Tibial nerve (tissue), 4 donors: ENCODE data around the gene TNFRSF13B. TPM values are rescaled to one million over a fixed set of nuclear protein-coding genes. Genes with fewer than 3 reads are reported as not detected.
A peak's percentile ranks its signal among the peaks of the same experiment; 100 is the strongest.
"Not testable (repeated sequence)": the region's sequence is repeated elsewhere in the genome, so short reads cannot be mapped to it uniquely, and the experiment has no call there.

ENCODE experiments used
- DNase-seq, 2 donors: peaks; one replicate each; pipeline ENCODE4 v3.0.0-alpha.2; 2019; ENCODE audit warnings: low spot score in 2 of 2
- H3K27ac ChIP-seq, 4 donors: fragments of 200-600 bp; sonication (generic) in 3 of 4; one replicate each; pipeline ENCODE4 v1.5.1; 2017 to 2019; ENCODE audit warnings: mild to moderate bottlenecking in 1 of 4
- H3K27me3 ChIP-seq, 2 donors: fragments of 200-600 bp; sonication (generic) in 1 of 2; one replicate each; pipeline versions ENCODE4 v1.5.1 to v1.6.0; 2017 to 2019
- H3K36me3 ChIP-seq, 3 donors: fragments of 200-600 bp; sonication (generic); one replicate each; pipeline ENCODE4 v1.5.1; 2018 to 2019
- H3K4me1 ChIP-seq, 4 donors: fragments of 200-600 bp; sonication (generic) in 3 of 4; one replicate each; pipeline ENCODE4 v1.5.1; 2017 to 2019
- H3K4me3 ChIP-seq, 4 donors: fragments of 200-600 bp; sonication (generic) in 3 of 4; one replicate each; pipeline ENCODE4 v1.5.1; 2017 to 2019; ENCODE audit warnings: mild to moderate bottlenecking in 1 of 4, moderate library complexity in 1 of 4
- H3K9me3 ChIP-seq, 4 donors: fragments of 200-600 bp; sonication (generic) in 3 of 4; one replicate each; pipeline ENCODE4 v1.5.1; 2017 to 2019
- EP300 ChIP-seq, 2 donors: sonication (generic); formaldehyde crosslinking; IDR thresholded peaks; one replicate each; pipeline ENCODE4 v1.6.1; 2017; ENCODE audit warnings: antibody characterized with exemption in 2 of 2, mild to moderate bottlenecking in 1 of 2
- POLR2A ChIP-seq, 2 donors: fragments of 450-650 bp; IDR thresholded peaks; one replicate each; pipeline ENCODE4 v1.6.1; 2017; ENCODE audit warnings: antibody characterized with exemption in 2 of 2, mild to moderate bottlenecking in 2 of 2, moderate library complexity in 2 of 2
- WGBS, 2 donors: methylation state at CpG; one replicate each; pipeline ENCODE4 v1.1.5; 2018; 5-methylcytosine and 5-hydroxymethylcytosine counted together
- total RNA-seq, 4 donors: library from RNA; depleted of rRNA; stranded (reverse); fragments of >200 nt; gene quantifications; one replicate each; pipeline ENCODE4 v1.1.0, GENCODE V29; 2016
- TF ChIP-seq, protein P1 (sequence below), 5 experiments: fragments of 200-600 bp in 3 of 5; fragments of 450-650 bp in 2 of 5; sonication (generic) in 3 of 5; IDR thresholded peaks; one replicate each; pipeline ENCODE4 v1.5.1; 2016 to 2019; ENCODE audit warnings: antibody characterized with exemption in 5 of 5, mild to moderate bottlenecking in 3 of 5, moderate library complexity in 2 of 5

The TNFRSF13B gene
- total RNA-seq, 4 donors from 2014 or later: not detected

DNA sequence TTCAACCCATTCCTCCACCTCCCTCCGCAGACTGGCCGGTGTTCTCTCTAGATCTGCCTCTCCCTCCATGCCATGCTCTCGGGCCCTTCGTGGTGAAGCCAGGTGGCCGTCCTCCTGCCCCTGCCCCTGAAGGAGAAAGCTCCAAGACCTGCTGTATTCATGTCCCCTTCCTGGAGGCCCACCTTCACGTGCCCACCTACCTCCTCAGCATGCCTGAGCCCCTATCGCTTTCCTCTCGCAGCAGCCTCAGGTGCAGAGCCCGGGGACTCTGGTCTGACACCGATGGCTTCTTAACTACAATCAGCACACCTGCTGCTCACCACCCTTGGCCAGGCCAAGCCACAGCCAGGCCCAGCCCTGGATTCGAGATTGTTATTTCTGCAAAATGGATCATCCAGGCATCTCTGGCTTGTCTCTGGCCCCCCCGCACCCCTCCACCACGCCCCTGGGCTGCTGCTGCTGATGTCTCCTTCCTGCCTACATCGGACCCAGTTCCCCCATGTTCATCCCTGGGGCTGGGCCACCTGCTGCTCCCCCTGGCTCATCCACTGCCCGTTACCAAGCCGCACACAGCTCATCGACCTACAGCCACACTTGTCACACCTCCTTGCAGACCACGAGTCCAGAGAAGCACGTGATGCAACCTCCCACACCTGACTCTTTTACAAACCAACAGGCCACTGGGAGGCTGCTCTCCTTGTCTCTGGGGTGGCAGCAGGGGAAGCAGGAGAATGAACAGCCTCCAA is 32.5 kb upstream of the TNFRSF13B start:
- no peak overlapping the region for H3K4me3 ChIP-seq
- no peaks in the 10 kb centered on the region for H3K27me3 ChIP-seq
- H3K27ac ChIP-seq: no peak overlapping the region
- H3K36me3 ChIP-seq: no peaks in the 10 kb centered on the region
- no peak for DNase-seq
- TF ChIP-seq POLR2A (IDR thresholded peaks at IDR 0.05) (no peak), EP300 (IDR thresholded peaks at IDR 0.05) (no peak)
- TF ChIP-seq, protein P1, sequence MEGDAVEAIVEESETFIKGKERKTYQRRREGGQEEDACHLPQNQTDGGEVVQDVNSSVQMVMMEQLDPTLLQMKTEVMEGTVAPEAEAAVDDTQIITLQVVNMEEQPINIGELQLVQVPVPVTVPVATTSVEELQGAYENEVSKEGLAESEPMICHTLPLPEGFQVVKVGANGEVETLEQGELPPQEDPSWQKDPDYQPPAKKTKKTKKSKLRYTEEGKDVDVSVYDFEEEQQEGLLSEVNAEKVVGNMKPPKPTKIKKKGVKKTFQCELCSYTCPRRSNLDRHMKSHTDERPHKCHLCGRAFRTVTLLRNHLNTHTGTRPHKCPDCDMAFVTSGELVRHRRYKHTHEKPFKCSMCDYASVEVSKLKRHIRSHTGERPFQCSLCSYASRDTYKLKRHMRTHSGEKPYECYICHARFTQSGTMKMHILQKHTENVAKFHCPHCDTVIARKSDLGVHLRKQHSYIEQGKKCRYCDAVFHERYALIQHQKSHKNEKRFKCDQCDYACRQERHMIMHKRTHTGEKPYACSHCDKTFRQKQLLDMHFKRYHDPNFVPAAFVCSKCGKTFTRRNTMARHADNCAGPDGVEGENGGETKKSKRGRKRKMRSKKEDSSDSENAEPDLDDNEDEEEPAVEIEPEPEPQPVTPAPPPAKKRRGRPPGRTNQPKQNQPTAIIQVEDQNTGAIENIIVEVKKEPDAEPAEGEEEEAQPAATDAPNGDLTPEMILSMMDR (IDR thresholded peaks at IDR 0.05): no peak
- 77 to 83% methylated on average over 19 of the region's 19 CpGs for WGBS, 2 donors
- H3K9me3 ChIP-seq: no peaks in the 10 kb centered on the region
- H3K4me1 ChIP-seq: peaks cover 0 to 9% (median 3%) of the 10 kb centered on the region in 4 donors

DNA sequence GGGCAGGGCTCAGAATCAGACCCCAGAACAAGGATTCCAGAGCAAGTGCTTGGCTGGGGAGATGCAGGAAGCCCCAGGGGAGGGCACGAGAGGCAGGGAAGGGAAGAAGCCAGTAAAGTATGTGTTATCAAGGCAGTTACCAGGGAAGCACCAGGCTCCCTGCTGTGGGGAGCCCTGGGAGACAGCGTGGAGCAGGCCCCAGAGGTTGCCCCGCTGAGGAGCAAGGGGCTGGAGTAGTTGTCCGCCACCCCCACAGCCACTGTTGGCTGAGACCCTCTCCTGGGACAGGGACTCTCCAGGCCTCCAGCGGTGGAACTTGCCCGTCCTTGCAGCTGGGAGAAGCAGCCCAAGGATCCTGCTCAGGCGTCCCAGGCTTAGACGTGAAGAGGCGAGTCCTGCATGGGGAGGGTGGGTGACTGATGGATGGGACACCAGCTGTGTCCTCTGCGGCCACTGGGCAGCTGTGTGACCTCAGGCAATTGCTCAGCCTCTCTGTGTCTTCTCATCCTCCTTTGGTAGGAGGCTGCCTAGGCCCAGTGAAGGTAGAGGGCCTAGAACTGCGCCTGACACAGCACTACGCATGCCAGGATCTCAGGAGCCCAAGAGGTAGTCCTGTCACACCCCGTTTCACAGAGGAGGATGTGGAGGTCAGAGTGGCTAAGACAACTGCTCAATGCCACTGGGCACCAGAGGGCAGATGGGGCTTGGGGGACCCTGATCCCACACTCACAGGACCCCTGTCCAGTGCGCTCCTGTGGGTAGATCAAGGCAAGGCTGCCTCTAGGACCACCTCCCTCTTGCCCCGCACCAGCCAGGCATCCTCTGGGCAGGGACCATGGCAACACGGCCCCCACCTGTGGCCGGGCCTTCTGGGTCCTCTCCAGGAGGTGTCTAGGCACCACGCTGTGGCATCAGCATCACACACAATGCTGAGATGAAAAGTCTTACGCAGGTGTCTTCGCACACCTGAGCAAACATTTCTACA is 31.1 kb upstream of the TNFRSF13B start:
- not testable (repeated sequence) for DNase-seq, H3K27ac ChIP-seq, H3K27me3 ChIP-seq, H3K9me3 ChIP-seq, H3K4me3 ChIP-seq, H3K4me1 ChIP-seq, H3K36me3 ChIP-seq
- 86% methylated on average over 17 to 18 of the region's 20 CpGs for WGBS, 2 donors

DNA sequence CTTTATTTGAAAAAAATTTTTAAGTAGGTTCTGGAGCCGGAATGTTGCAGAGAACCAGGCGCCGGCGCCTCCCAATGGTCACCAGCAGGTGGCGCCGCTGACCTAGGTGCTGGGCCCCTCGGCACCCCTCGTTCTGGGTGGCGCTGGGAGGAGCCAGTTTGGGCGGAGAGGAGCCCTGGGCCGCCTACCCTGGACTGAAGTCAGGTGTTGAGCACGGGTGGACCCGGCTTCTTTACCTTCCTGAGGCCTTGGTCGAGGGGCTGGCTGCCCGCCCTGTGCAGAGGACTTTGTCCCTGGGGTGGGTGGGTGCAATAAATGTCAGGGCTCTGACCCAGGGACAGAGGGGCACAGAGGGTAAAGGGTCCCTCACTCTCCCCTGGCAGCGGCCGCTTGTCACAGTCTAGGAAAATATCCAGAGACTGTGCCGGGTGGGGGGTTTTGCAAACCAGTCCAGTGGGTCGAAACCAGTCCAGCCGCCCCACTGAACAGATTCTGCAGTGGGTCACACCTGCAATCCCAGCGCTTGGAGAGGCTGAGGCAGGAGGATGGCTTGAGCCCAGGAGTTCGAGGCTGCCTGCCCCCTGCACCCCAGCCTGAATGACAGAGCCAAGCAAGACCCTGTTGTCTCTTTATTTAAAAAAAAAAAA is 30.1 kb upstream of the TNFRSF13B start:
- 21 to 22% methylated on average over 19 to 21 of the region's 22 CpGs for WGBS, 2 donors
- Histone ChIP-seq H3K9me3 (no peaks in the 10 kb centered on the region), H3K27ac (peak overlapping the region in 1 of 4 donors; percentile 37), H3K4me1 (peaks cover 0 to 8% (median 3%) of the 10 kb centered on the region in 4 donors), H3K36me3 (no peaks in the 10 kb centered on the region), H3K27me3 (no peaks in the 10 kb centered on the region), H3K4me3 (peak overlapping the region in 1 of 4 donors; percentile 26)
- TF ChIP-seq, protein P1 (IDR thresholded peaks at IDR 0.05): peak; percentile 93 to 99 (median 96)
- TF ChIP-seq POLR2A (IDR thresholded peaks at IDR 0.05): no peak
- peak; percentile 66 to 77 for DNase-seq

DNA sequence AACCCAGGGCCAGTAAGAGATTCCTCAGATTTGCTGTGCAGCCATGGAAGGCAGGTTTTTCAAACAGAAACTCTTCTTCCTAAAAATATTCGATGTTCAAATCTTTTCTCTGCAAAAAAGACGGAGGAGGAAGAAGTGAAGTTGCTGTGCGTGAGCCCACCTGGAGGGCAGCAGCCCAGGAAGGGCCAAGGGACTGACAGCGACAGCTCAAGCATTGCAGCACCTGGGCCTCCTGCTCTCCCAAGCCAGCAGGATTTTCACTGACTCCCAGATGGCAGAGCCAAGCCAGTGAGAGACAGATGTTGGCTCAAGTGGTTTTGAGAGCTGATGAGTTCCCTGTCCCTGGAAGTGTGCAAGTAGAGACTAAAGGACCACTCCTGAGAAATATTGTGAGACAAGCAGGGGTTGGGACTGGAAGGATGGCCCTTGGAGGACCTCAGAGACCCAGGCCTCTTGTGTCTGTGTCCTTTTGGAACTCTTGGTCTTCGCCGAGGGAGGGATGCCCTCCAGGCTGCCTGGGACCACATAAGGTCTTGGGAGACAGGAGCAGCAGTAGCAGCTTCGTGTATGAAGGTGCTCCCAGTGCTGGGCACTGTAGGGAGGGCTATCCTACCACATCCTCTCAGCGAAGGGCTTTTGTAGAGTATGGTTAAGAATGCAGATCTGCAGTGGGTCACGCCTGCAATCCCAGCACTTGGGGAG is 29.3 kb upstream of the TNFRSF13B start:
- Histone ChIP-seq H3K4me1 (peaks cover 0 to 8% (median 3%) of the 10 kb centered on the region in 4 donors), H3K27ac (no peak overlapping the region), H3K27me3 (no peaks in the 10 kb centered on the region), H3K4me3 (no peak overlapping the region), H3K36me3 (no peaks in the 10 kb centered on the region), H3K9me3 (no peaks in the 10 kb centered on the region)
- WGBS, 2 donors: 74 to 86% methylated on average over 8 to 9 of the region's 9 CpGs
- DNase-seq: no peak
- no peak for TF ChIP-seq POLR2A (IDR thresholded peaks at IDR 0.05)
- TF ChIP-seq, protein P1 (IDR thresholded peaks at IDR 0.05): no peak
- no peak for TF ChIP-seq EP300 (IDR thresholded peaks at IDR 0.05)
